Sigmoid colon (tissue), 7 donors: Measurements from ENCODE around the gene RRP9. TPM values are rescaled to one million over a fixed set of nuclear protein-coding genes. Genes with fewer than 3 reads are reported as not detected.

Source experiments
- DNase-seq: peaks from one replicate; pipeline ENCODE4 v3.0.0-alpha.2; 2019
- H3K27ac ChIP-seq, 4 donors: fragments of 200-600 bp; sonication (generic); one replicate each; pipeline ENCODE4 v1.5.1; 2016 to 2019; ENCODE audit warnings: mild to moderate bottlenecking in 1 of 4
- H3K27me3 ChIP-seq, 3 donors: fragments of 200-600 bp; sonication (generic); one replicate each; pipeline ENCODE4 v1.5.1; 2019; ENCODE audit warnings: mild to moderate bottlenecking in 1 of 3
- H3K36me3 ChIP-seq, 4 donors: fragments of 200-600 bp; sonication (generic); one replicate each; pipeline ENCODE4 v1.5.1; 2016 to 2019
- H3K4me1 ChIP-seq, 4 donors: fragments of 200-600 bp; sonication (generic); one replicate each; pipeline ENCODE4 v1.5.1; 2017 to 2019
- H3K4me3 ChIP-seq, 4 donors: fragments of 200-600 bp; sonication (generic); one replicate each; pipeline ENCODE4 v1.5.1; 2017 to 2019; ENCODE audit warnings: mild to moderate bottlenecking in 2 of 4, moderate library complexity in 1 of 4
- H3K9me3 ChIP-seq, 4 donors: fragments of 200-600 bp in 3 of 4; sonication (generic) in 3 of 4; one replicate each; pipeline versions ENCODE4 v1.5.1 to v1.6.1; 2013 to 2019
- CTCF ChIP-seq, 4 experiments: fragments of 450-650 bp in 3 of 4; fragments of 200-600 bp in 1 of 4; IDR thresholded peaks; one replicate each; pipeline ENCODE4 v1.5.1; 2016 to 2019; ENCODE audit warnings: antibody characterized with exemption in 4 of 4, mild to moderate bottlenecking in 3 of 4, moderate library complexity in 2 of 4
- EP300 ChIP-seq, 4 donors: sonication (generic); formaldehyde crosslinking; IDR thresholded peaks; one replicate each; pipeline ENCODE4 v1.6.1; 2017; ENCODE audit warnings: antibody characterized with exemption in 4 of 4
- POLR2A ChIP-seq, 2 donors: fragments of 450-650 bp; IDR thresholded peaks; one replicate each; pipeline ENCODE4 v1.6.1; 2016; ENCODE audit warnings: antibody characterized with exemption in 2 of 2, mild to moderate bottlenecking in 2 of 2, moderate library complexity in 2 of 2
- POLR2AphosphoS5 ChIP-seq, 4 donors: sonication (generic); formaldehyde crosslinking; IDR thresholded peaks; one replicate each; pipeline ENCODE4 v1.6.1; 2017; ENCODE audit warnings: antibody characterized with exemption in 4 of 4
- WGBS, 2 donors: extraction: QIAGEN DNeasy Blood & Tissue Kit; methylation state at CpG; one replicate each; pipeline ENCODE4 v1.1.7; 2013; 5-methylcytosine and 5-hydroxymethylcytosine counted together
- intact Hi-C: fragments of 100-400 bp; cut with DNase I; formaldehyde crosslinking; loops from one replicate; pipeline ENCODE4 v1.15.1; 2023
- polyA plus RNA-seq, 3 donors: library from polyadenylated mRNA; stranded (reverse); fragments of 200-250 nt; gene quantifications; one replicate each; pipeline ENCODE4 v1.2.3, GENCODE V29; 2013
- total RNA-seq, 4 donors: library from RNA; depleted of rRNA; stranded (reverse); fragments of >200 nt; gene quantifications; one replicate each; pipeline ENCODE4 v1.1.0, GENCODE V29; 2016
- donor health status: healthy with polysubstance abuse.
- donor health status: Bipolar disorder and iron deficiency.
- donor health status: healthy.

Gene RRP9
- total and polyA plus RNA-seq, 7 donors: 6.4 to 29.0 (median 12.5) TPM

GRCh38 chr3:51971350-51971749 is 29.6 kb upstream of the RRP9 start:
- 84 to 92% methylated on average over 11 of the region's 11 CpGs for WGBS, 2 donors
- Histone ChIP-seq H3K27ac (no peak overlapping the region), H3K4me3 (no peak overlapping the region), H3K9me3 (no peaks in the 10 kb centered on the region), H3K27me3 (no peaks in the 10 kb centered on the region), H3K4me1 (peaks cover 0 to 51% (median 42%) of the 10 kb centered on the region in 4 donors), H3K36me3 (no peaks in the 10 kb centered on the region)
- intact Hi-C loops: no loop called here
- TF ChIP-seq CTCF (IDR thresholded peaks at IDR 0.05): no peak
- TF ChIP-seq POLR2A (IDR thresholded peaks at IDR 0.05): no peak
- TF ChIP-seq EP300 (IDR thresholded peaks at IDR 0.05): no peak
- TF ChIP-seq POLR2AphosphoS5 (IDR thresholded peaks at IDR 0.05): no peak
- DNase-seq: no peak

GRCh38 chr3:51970606-51971300 is 29.0 kb upstream of the RRP9 start:
- H3K27me3 ChIP-seq: no peaks in the 10 kb centered on the region
- H3K4me3 ChIP-seq: no peak overlapping the region
- no peak for DNase-seq
- 45 to 81% methylated on average over 6 of the region's 6 CpGs for WGBS, 2 donors
- H3K27ac ChIP-seq: no peak overlapping the region
- no peaks in the 10 kb centered on the region for H3K9me3 ChIP-seq
- H3K4me1 ChIP-seq: peaks cover 0 to 52% (median 43%) of the 10 kb centered on the region in 4 donors
- intact Hi-C loops: no loop called here
- no peak for TF ChIP-seq EP300 (IDR thresholded peaks at IDR 0.05)
- no peak for TF ChIP-seq CTCF (IDR thresholded peaks at IDR 0.05)
- no peak for TF ChIP-seq POLR2A (IDR thresholded peaks at IDR 0.05)
- no peak for TF ChIP-seq POLR2AphosphoS5 (IDR thresholded peaks at IDR 0.05)
- H3K36me3 ChIP-seq: no peaks in the 10 kb centered on the region

DNA sequence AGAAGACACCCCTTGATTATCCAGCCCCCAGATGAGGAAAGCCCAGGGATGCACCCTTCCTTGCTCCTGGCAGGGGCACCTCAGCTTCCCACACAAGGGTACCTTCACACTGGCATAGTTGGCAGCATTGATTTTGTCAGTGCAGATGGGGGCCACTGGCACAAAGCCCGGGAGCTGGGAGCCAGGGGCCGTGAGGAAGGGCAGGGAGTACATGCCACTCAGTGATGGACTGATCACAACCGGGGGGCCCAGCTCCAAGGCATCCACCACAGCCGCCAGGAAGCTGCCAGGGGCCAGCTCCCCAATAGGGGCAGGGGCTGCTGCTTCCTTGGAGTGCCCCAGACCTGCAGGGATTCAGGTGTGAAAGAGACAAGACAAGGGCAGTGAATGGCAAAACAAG is 28.1 kb upstream of the RRP9 start:
- Histone ChIP-seq H3K27me3 (no peaks in the 10 kb centered on the region), H3K36me3 (no peaks in the 10 kb centered on the region), H3K4me1 (peaks cover 0 to 55% (median 48%) of the 10 kb centered on the region in 4 donors), H3K27ac (no peak overlapping the region), H3K9me3 (no peaks in the 10 kb centered on the region), H3K4me3 (no peak overlapping the region)
- TF ChIP-seq POLR2A (IDR thresholded peaks at IDR 0.05) (no peak), EP300 (IDR thresholded peaks at IDR 0.05) (no peak), CTCF (IDR thresholded peaks at IDR 0.05) (no peak), POLR2AphosphoS5 (IDR thresholded peaks at IDR 0.05) (no peak)
- no peak for DNase-seq
- WGBS, 2 donors: 84% methylated on average over 4 of the region's 4 CpGs
- intact Hi-C loops: loop anchor here (10.0 kb wide), 1 partner anchor 575 kb away; the partner anchor contains the start of gene RBM15B

DNA sequence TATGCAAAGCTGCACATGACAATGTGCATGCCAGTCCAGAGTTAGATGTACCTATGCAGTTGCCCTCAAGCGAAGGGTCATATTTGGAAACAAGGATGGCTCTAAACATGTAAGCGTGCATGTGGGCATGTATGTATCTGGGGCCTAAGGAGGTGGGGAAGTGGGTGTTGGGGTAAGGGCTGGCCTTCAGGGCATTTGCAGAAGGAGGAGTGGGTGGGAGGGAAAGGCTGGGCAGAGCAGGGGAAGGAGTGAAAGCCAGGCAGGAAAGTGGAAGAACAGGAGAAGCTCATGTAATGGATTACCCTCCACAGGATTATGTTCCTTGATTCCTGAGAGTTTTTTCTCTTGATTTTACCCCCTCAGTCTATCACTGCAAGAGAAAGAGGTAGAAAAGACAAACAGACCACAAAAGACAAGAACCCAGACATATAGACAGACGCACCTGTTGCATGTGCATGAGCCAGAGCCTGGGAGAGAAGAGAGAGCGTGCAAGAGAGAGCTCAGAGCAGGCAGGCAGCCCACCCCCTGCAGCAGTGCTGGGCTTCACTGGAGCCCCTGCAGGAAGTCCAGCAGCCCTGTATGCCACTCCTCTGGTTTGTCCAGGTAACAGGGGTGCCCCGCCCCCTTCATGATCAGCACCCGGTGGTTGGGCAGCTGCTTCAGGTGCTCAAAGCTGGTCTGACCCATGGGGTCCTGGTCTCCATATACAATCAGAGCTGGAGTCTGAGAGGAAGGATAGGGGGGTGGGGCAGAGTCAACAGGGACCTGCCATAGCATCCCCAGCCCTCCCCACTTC is 27.4 kb upstream of the RRP9 start:
- Histone ChIP-seq H3K9me3 (no peaks in the 10 kb centered on the region), H3K4me3 (no peak overlapping the region), H3K27ac (peak overlapping the region; percentile 92 to 99 (median 94)), H3K27me3 (no peaks in the 10 kb centered on the region), H3K4me1 (peaks cover 0 to 52% (median 48%) of the 10 kb centered on the region in 4 donors), H3K36me3 (no peaks in the 10 kb centered on the region)
- 80 to 85% methylated on average over 6 of the region's 6 CpGs for WGBS, 2 donors
- no peak for DNase-seq
- no peak for TF ChIP-seq POLR2A (IDR thresholded peaks at IDR 0.05)
- no peak for TF ChIP-seq CTCF (IDR thresholded peaks at IDR 0.05)
- TF ChIP-seq POLR2AphosphoS5 (IDR thresholded peaks at IDR 0.05): no peak
- no peak for TF ChIP-seq EP300 (IDR thresholded peaks at IDR 0.05)
- intact Hi-C loops: loop anchor here (10.0 kb wide), 1 partner anchor 574 kb away; the partner anchor contains the start of gene RBM15B
